ENCODE results near the gene APOL3.

- no peak for TF ChIP-seq GATA3 (IDR thresholded peaks at IDR 0.05; ENCODE audit: low read depth, low read length)
- no peak for TF ChIP-seq GATA2 (IDR thresholded peaks at IDR 0.05; ENCODE audit: low read depth, low read length)
Measured at GRCh38 chr22:36204001-36204631, 43.6 kb upstream of the APOL3 start.

Data from SH-SY5Y (cell line).